GM21447 (cell line): Measurements from ENCODE around the gene MUTYH.

Experiments used
- ATAC-seq: cut with Tn5 transposase; IDR thresholded peaks from one replicate; pipeline ENCODE4 v1.9.1; 2021; ENCODE audit not compliant: unreplicated experiment

Gene MUTYH

DNA sequence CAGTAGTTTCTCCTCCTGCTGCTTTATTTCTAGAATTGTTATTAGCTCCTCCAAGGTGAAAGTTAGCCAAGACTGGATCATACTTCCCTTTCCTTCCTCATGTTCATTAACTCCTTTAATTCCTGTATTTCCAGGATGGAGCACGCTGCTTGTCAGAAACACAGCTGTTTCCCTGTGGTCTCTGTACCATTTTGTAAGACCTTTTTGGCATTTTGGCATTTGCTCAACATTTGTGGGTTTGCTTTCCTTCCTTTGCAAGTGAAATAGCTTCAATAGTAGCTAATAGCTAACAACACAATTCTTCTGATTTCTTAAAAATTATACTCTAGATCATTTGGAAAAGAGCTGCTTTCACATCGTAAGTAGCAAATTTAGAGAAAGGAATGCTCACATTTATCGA, 57.9 kb downstream of the MUTYH start:
- no peak for ATAC-seq
